SK-N-SH treated with all-trans-retinoic acid at 6 μM for 48 hours (cell line): ENCODE data around the gene IFT43.

Experiments used
- ATAC-seq: fragments of 200-7000 bp; cut with Tn5 transposase; 3 replicates; pipeline ENCODE4 v1.9.1; 2020; ENCODE audit warnings: mild to moderate bottlenecking, moderate library complexity
- ARNTL ChIP-seq: fragments of 450-650 bp; formaldehyde crosslinking; IDR thresholded peaks from 2 replicates; pipeline ENCODE4 v1.5.0; 2020; ENCODE audit warnings: low read depth, mild to moderate bottlenecking, moderate library complexity, borderline replicate concordance
- BACH2 ChIP-seq: fragments of 250-450 bp; sonication (Bioruptor Pico); IDR thresholded peaks from 2 replicates; pipeline ENCODE4 v1.9.0; 2021; ENCODE audit warnings: mild to moderate bottlenecking, borderline replicate concordance
- CSDC2 ChIP-seq: fragments of 250-450 bp; sonication (Bioruptor Pico); IDR thresholded peaks from 2 replicates; pipeline ENCODE4 v1.5.0; 2020; ENCODE audit warnings: mild to moderate bottlenecking, moderate library complexity
- ESRRG ChIP-seq: fragments of 250-450 bp; sonication (Bioruptor Pico); IDR thresholded peaks from 2 replicates; pipeline ENCODE4 v1.6.1; 2021; ENCODE audit warnings: mild to moderate bottlenecking
- GLIS3 ChIP-seq: fragments of 250-450 bp; sonication (Bioruptor Pico); IDR thresholded peaks from 2 replicates; pipeline ENCODE4 v1.5.0; 2020; ENCODE audit warnings: mild to moderate bottlenecking, moderate library complexity
- ISL1 ChIP-seq: fragments of 250-450 bp; sonication (Bioruptor Pico); IDR thresholded peaks from 2 replicates; pipeline ENCODE4 v2.1.2; 2022; ENCODE audit warnings: mild to moderate bottlenecking, moderate library complexity
- OSR1 ChIP-seq: fragments of 250-450 bp; sonication (Bioruptor Pico); IDR thresholded peaks from 2 replicates; pipeline ENCODE4 v1.8.0; 2022; ENCODE audit warnings: moderate library complexity, mild to moderate bottlenecking, inconsistent platforms
- PPARA ChIP-seq: fragments of 250-450 bp; sonication (Bioruptor Pico); IDR thresholded peaks from 2 replicates; pipeline ENCODE4 v1.5.0; 2020; ENCODE audit warnings: mild to moderate bottlenecking, borderline replicate concordance
- SNAI2 ChIP-seq: fragments of 250-450 bp; sonication (Bioruptor Pico); IDR thresholded peaks from 2 replicates; pipeline ENCODE4 v1.5.0; 2020; ENCODE audit warnings: mild to moderate bottlenecking, moderate library complexity
- TCF4 ChIP-seq: fragments of 250-450 bp; sonication (Bioruptor Pico); IDR thresholded peaks from 2 replicates; pipeline ENCODE4 v1.8.0; 2021; ENCODE audit warnings: mild to moderate bottlenecking, moderate library complexity, borderline replicate concordance
- TOX ChIP-seq: fragments of 250-450 bp; sonication (Bioruptor Pico); IDR thresholded peaks from 2 replicates; pipeline ENCODE4 v1.8.0; 2021; ENCODE audit warnings: mild to moderate bottlenecking, moderate library complexity, borderline replicate concordance
- ZC3H10 ChIP-seq: fragments of 250-450 bp; sonication (Bioruptor Pico); IDR thresholded peaks from 2 replicates; pipeline ENCODE4 v1.5.1; 2021; ENCODE audit warnings: mild to moderate bottlenecking, moderate library complexity
- ZFP3 ChIP-seq: fragments of 250-450 bp; sonication (Bioruptor Pico); IDR thresholded peaks from 2 replicates; pipeline ENCODE4 v1.5.0; 2020; ENCODE audit warnings: mild to moderate bottlenecking, moderate library complexity
- ZFP30 ChIP-seq: fragments of 450-650 bp; formaldehyde crosslinking; IDR thresholded peaks from 2 replicates; pipeline ENCODE4 v1.5.0; 2022; ENCODE audit warnings: mild to moderate bottlenecking, moderate library complexity
- ZNF565 ChIP-seq: fragments of 450-650 bp; formaldehyde crosslinking; conservative IDR thresholded peaks from 2 replicates; pipeline ENCODE4 v1.5.0; 2020; ENCODE audit warnings: low read depth, mild to moderate bottlenecking, moderate library complexity
- ZNF70 ChIP-seq: fragments of 450-650 bp; formaldehyde crosslinking; IDR thresholded peaks from 2 replicates; pipeline ENCODE4 v1.5.0; 2020; ENCODE audit warnings: mild to moderate bottlenecking, moderate library complexity
- ZNF8 ChIP-seq: fragments of 450-650 bp; formaldehyde crosslinking; IDR thresholded peaks from 2 replicates; pipeline ENCODE4 v1.5.0; 2020; ENCODE audit warnings: mild to moderate bottlenecking, moderate library complexity
- TF ChIP-seq, protein P1 (sequence below): fragments of 250-450 bp; sonication (Bioruptor Pico); IDR thresholded peaks from 2 replicates; pipeline ENCODE4 v1.5.1; 2020; ENCODE audit warnings: low read depth, mild to moderate bottlenecking, moderate library complexity
- TF ChIP-seq, protein P2 (sequence below): fragments of 250-450 bp; sonication (Bioruptor Pico); IDR thresholded peaks from 2 replicates; pipeline ENCODE4 v1.8.0; 2020; ENCODE audit warnings: mild to moderate bottlenecking, moderate library complexity, borderline replicate concordance
- TF ChIP-seq, protein P3 (sequence below): fragments of 250-450 bp; sonication (Bioruptor Pico); IDR thresholded peaks from 2 replicates; pipeline ENCODE4 v1.5.1; 2021; ENCODE audit warnings: mild to moderate bottlenecking, moderate library complexity
- TF ChIP-seq, protein P4 (sequence below): fragments of 250-450 bp; sonication (Bioruptor Pico); IDR thresholded peaks from 2 replicates; pipeline ENCODE4 v1.5.0; 2020; ENCODE audit warnings: mild to moderate bottlenecking, moderate library complexity
- TF ChIP-seq, protein P5 (sequence below): fragments of 250-450 bp; sonication (Bioruptor Pico); IDR thresholded peaks from 2 replicates; pipeline ENCODE4 v1.8.0; 2021; ENCODE audit warnings: low read depth, mild to moderate bottlenecking, moderate library complexity, borderline replicate concordance

IFT43 gene

DNA sequence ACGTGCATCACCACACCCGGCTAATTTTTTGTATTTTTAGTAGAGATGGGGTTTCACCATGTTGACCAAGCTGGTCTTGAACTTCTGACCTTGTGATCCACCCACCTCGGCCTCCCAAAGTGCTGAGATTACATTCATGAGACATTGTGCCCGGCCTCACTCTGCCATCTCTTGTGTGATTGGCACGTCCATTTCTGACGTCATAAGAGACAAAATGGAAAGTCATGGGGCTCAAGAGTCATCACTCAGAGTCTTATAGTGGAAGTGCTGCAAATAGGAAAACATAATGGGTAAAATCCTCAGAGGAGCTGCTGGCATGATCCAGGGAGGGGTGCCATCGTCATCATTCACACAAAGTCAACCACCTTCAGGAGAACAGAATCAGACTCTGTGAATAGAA lies 112.0 kb downstream of the IFT43 start:
- TF ChIP-seq ZFP3 (CRISPR knock-in tag) (no peak), TCF4 (no peak), GLIS3 (CRISPR knock-in tag) (no peak), ZC3H10 (no peak), BACH2 (CRISPR knock-in tag) (no peak), ESRRG (CRISPR knock-in tag) (no peak), ZNF70 (no peak), SNAI2 (no peak), ZFP30 (CRISPR knock-in tag) (no peak), ZNF565 (no peak), ARNTL (no peak), TOX (no peak), OSR1 (CRISPR knock-in tag) (no peak), ISL1 (CRISPR knock-in tag) (no peak)
- TF ChIP-seq, protein P1, sequence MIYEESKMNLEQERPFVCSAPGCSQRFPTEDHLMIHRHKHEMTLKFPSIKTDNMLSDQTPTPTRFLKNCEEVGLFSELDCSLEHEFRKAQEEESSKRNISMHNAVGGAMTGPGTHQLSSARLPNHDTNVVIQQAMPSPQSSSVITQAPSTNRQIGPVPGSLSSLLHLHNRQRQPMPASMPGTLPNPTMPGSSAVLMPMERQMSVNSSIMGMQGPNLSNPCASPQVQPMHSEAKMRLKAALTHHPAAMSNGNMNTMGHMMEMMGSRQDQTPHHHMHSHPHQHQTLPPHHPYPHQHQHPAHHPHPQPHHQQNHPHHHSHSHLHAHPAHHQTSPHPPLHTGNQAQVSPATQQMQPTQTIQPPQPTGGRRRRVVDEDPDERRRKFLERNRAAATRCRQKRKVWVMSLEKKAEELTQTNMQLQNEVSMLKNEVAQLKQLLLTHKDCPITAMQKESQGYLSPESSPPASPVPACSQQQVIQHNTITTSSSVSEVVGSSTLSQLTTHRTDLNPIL (CRISPR knock-in tag): no peak
- TF ChIP-seq, protein P2, sequence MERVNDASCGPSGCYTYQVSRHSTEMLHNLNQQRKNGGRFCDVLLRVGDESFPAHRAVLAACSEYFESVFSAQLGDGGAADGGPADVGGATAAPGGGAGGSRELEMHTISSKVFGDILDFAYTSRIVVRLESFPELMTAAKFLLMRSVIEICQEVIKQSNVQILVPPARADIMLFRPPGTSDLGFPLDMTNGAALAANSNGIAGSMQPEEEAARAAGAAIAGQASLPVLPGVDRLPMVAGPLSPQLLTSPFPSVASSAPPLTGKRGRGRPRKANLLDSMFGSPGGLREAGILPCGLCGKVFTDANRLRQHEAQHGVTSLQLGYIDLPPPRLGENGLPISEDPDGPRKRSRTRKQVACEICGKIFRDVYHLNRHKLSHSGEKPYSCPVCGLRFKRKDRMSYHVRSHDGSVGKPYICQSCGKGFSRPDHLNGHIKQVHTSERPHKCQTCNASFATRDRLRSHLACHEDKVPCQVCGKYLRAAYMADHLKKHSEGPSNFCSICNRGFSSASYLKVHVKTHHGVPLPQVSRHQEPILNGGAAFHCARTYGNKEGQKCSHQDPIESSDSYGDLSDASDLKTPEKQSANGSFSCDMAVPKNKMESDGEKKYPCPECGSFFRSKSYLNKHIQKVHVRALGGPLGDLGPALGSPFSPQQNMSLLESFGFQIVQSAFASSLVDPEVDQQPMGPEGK (CRISPR knock-in tag): no peak
- no peak for ATAC-seq

DNA sequence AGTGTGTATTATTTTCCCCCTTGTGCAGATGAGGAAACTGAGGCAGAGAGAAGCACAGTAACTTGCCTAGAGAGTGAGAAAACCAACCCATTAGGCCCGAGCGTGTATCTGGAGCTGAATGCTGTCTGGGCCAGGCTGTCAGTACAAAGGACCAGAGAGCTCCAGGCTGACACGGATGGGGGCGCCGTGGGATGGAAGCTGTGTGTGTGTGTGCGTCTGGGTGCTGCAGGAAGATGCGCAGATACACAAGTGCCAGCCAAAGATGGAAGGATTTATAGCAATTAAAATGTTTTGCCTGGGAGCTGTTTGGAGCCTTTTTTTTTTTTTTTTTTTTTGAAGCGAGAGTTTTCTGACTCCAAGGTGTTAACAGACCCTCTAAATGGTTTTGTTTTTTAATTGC lies 112.5 kb downstream of the IFT43 start:
- no peak for TF ChIP-seq CSDC2 (CRISPR knock-in tag)
- TF ChIP-seq, protein P3, sequence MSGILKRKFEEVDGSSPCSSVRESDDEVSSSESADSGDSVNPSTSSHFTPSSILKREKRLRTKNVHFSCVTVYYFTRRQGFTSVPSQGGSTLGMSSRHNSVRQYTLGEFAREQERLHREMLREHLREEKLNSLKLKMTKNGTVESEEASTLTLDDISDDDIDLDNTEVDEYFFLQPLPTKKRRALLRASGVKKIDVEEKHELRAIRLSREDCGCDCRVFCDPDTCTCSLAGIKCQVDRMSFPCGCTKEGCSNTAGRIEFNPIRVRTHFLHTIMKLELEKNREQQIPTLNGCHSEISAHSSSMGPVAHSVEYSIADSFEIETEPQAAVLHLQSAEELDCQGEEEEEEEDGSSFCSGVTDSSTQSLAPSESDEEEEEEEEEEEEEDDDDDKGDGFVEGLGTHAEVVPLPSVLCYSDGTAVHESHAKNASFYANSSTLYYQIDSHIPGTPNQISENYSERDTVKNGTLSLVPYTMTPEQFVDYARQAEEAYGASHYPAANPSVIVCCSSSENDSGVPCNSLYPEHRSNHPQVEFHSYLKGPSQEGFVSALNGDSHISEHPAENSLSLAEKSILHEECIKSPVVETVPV (CRISPR knock-in tag): no peak
- TF ChIP-seq, protein P4, sequence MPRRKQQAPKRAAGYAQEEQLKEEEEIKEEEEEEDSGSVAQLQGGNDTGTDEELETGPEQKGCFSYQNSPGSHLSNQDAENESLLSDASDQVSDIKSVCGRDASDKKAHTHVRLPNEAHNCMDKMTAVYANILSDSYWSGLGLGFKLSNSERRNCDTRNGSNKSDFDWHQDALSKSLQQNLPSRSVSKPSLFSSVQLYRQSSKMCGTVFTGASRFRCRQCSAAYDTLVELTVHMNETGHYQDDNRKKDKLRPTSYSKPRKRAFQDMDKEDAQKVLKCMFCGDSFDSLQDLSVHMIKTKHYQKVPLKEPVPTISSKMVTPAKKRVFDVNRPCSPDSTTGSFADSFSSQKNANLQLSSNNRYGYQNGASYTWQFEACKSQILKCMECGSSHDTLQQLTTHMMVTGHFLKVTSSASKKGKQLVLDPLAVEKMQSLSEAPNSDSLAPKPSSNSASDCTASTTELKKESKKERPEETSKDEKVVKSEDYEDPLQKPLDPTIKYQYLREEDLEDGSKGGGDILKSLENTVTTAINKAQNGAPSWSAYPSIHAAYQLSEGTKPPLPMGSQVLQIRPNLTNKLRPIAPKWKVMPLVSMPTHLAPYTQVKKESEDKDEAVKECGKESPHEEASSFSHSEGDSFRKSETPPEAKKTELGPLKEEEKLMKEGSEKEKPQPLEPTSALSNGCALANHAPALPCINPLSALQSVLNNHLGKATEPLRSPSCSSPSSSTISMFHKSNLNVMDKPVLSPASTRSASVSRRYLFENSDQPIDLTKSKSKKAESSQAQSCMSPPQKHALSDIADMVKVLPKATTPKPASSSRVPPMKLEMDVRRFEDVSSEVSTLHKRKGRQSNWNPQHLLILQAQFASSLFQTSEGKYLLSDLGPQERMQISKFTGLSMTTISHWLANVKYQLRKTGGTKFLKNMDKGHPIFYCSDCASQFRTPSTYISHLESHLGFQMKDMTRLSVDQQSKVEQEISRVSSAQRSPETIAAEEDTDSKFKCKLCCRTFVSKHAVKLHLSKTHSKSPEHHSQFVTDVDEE: no peak
- no peak for TF ChIP-seq ZNF8 (CRISPR knock-in tag)
- TF ChIP-seq, protein P1 (CRISPR knock-in tag): no peak
- TF ChIP-seq, protein P5, sequence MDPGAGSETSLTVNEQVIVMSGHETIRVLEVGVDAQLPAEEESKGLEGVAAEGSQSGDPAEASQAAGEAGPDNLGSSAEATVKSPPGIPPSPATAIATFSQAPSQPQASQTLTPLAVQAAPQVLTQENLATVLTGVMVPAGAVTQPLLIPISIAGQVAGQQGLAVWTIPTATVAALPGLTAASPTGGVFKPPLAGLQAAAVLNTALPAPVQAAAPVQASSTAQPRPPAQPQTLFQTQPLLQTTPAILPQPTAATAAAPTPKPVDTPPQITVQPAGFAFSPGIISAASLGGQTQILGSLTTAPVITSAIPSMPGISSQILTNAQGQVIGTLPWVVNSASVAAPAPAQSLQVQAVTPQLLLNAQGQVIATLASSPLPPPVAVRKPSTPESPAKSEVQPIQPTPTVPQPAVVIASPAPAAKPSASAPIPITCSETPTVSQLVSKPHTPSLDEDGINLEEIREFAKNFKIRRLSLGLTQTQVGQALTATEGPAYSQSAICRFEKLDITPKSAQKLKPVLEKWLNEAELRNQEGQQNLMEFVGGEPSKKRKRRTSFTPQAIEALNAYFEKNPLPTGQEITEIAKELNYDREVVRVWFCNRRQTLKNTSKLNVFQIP (CRISPR knock-in tag): no peak
- TF ChIP-seq ARNTL: no peak
- no peak for TF ChIP-seq PPARA (CRISPR knock-in tag)
- TF ChIP-seq ISL1 (CRISPR knock-in tag): no peak
- no peak for TF ChIP-seq ZNF565
- no peak for TF ChIP-seq GLIS3 (CRISPR knock-in tag)
- no peak for TF ChIP-seq BACH2 (CRISPR knock-in tag)
- TF ChIP-seq ZFP3 (CRISPR knock-in tag): no peak
- TF ChIP-seq, all 23 proteins: peak for 0

More for the DNA sequence above, 112.5 kb downstream of the IFT43 start:
- ATAC-seq: no peak
